ENCODE results near the gene NUCB1. TPM values are rescaled to one million over a fixed set of nuclear protein-coding genes. Genes with fewer than 3 reads are reported as not detected.

The NUCB1 gene
- total and polyA plus RNA-seq, 9 of the 15 experiments (the other 6 are each of a cell fraction or from before 2014, with no cell fraction given) = 3.1 to 153 (median 71.7) TPM

DNA sequence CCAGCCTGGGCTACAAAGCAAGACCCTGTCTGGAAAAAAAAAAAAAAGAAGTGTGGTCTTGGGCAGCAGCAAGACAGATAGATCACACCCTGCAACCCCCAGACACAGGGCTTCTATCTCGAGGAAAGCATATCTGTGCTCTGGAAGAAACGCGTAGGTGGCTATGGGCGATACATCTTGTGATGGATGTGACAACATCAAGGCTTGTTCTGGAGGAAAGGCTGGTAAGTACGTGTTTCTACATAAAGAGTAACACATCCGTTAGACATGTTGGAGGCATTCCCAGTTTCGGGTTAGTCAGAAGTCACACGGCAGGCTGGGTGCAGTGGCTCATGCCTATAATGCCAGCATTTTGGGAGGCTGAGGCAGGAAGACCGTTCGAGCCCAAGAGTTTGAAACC is 26.8 kb downstream of the NUCB1 start (continued):
- no peak for TF ChIP-seq PHF21A (IDR thresholded peaks at IDR 0.05; ENCODE audit: borderline replicate concordance, low read depth)
- no peak for TF ChIP-seq BRF1 (IDR thresholded peaks at IDR 0.05; ENCODE audit: borderline replicate concordance, extremely low read depth, insufficient read length)
- TF ChIP-seq CBX1 (IDR thresholded peaks at IDR 0.05; ENCODE audit: low read depth) = no peak
- peak; percentile 48 for TF ChIP-seq CBFA2T3 (IDR thresholded peaks at IDR 0.05)
- TF ChIP-seq ARID1B (IDR thresholded peaks at IDR 0.05) = peak; percentile 23; the same call in 1 of the 2 replicates
- no peak for TF ChIP-seq ZNF609 (CRISPR knock-in tag; IDR thresholded peaks at IDR 0.05; ENCODE audit: borderline replicate concordance)
- TF ChIP-seq MYNN (IDR thresholded peaks at IDR 0.05) = 0 out of 2 replicates have a peak, but pooled peaks have one; percentile 10
- no peak for TF ChIP-seq MYNN (CRISPR knock-in tag; IDR thresholded peaks at IDR 0.05)
- TF ChIP-seq CREM (IDR thresholded peaks at IDR 0.05; ENCODE audit: low read depth) = peak; percentile 67
- TF ChIP-seq RAD21 (CRISPR knock-in tag; conservative IDR thresholded peaks at IDR 0.05 in 1 of 2, IDR thresholded peaks at IDR 0.05 in 1 of 2) = peak in 1 of 2 experiments; percentile 9; a peak in 1 of 4 replicates
- TF ChIP-seq, protein P1, sequence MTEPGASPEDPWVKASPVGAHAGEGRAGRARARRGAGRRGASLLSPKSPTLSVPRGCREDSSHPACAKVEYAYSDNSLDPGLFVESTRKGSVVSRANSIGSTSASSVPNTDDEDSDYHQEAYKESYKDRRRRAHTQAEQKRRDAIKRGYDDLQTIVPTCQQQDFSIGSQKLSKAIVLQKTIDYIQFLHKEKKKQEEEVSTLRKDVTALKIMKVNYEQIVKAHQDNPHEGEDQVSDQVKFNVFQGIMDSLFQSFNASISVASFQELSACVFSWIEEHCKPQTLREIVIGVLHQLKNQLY (CRISPR knock-in tag; conservative IDR thresholded peaks at IDR 0.05) = no peak
- no peak for TF ChIP-seq ZBTB40 (IDR thresholded peaks at IDR 0.05)
- TF ChIP-seq ZBTB40 (CRISPR knock-in tag; IDR thresholded peaks at IDR 0.05) = no peak
